ENCODE data around the gene AUTS2.

AUTS2 gene

GRCh38 chr7:70459546-70459945 lies 861.3 kb downstream of the AUTS2 start:
- DNase-seq = no peak

DNA sequence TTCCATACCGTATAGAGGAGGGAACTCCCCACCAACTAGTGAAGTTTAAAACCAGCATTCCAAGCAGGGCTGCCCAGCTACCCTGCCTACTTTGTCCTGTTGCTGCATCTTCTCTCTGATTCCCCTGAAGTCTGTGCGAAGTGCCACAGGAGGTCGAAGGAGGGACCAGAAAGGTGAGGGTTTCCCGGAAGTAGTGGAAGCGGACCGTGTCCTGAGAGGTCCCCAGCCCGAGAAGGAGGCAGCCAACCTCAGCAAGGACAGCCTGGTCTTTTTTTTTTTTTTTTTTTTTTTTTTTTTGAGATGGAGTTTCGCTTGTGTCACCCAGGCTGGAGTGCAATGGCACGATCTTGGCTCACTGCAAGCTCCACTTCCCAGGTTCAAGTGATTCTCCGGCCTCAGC lies 861.8 kb downstream of the AUTS2 start:
- no peak for DNase-seq

- DNase-seq = no peak
These were observed 862.3 kb downstream of the AUTS2 start for GRCh38 chr7:70460562-70460961.

DNA sequence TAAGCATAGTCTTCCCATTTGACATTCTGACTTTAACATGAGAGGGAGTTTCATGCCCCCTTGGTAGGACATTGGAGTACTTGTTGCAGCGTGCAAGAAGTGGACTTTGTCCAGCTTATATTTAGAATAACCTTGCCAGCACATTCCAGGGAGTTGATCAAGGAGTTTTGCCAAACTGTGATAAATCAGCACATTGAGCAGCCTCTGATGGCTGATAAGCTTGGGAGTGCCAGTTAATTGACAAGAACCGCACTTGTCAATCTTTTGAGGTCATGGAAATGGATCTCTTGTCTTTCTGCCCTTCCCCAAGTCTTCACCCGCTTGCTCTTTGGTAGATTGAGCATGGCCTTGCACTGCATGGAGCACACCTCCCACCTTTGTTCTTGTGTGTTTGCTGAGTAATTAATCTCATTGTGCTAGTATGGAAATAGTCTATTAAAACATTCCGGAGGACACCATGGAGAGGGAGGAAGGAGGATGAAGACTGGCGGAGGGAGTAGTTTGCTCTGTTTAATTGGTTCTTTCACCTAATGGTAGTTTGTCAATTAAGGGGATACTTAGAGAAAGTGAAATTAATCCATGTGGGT lies 865.2 kb downstream of the AUTS2 start:
- no peak for DNase-seq

DNA sequence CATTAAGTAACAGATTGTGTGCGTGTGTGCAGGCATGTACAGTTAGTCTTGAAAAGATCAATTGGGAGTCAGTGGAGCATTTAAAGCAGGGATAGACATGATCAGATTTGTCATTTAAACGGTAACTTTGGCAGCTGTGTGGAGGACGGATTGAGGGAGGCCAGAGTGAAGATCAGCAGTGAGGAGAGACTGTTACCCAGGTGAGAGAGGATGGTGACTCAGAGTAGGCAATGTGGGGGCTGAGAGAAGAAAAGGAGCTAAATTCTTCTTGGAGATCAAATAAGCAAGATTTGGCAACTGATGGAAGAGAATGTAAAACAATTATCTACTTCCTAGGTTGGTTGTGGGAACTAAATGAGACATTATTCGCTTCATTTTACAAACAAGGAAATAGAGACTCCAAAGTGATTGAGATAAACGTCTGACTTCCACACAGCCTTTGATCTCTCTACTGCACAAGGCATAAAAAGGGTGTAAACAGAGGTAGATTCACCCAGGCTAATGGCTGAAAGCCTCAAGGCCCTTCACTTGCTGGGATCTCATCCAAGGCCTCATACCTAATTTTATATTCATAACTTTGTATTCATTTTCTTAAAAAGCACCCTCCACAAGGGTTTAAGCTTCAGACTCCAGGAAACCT lies 868.6 kb downstream of the AUTS2 start:
- DNase-seq = no peak

DNA sequence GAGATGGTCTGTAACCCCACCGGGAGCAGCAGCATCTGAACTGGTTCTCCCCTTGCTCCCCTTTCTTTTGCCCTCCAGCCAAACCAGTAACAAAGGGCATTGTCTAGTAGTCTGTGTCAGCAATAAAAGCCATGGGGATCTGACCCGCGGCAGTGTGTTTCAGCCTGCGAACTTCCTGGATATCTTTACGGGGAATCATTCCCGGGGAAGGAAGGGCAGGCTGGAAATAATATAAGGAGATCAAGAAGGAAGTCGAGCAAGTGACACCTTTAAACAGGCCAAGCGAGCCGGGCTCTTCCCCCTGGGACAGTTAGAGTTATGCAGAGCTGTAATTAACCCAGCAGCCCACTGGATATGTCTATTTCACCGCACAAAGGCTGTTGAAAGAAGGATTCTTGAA lies 872.5 kb downstream of the AUTS2 start:
- no peak for DNase-seq

DNA sequence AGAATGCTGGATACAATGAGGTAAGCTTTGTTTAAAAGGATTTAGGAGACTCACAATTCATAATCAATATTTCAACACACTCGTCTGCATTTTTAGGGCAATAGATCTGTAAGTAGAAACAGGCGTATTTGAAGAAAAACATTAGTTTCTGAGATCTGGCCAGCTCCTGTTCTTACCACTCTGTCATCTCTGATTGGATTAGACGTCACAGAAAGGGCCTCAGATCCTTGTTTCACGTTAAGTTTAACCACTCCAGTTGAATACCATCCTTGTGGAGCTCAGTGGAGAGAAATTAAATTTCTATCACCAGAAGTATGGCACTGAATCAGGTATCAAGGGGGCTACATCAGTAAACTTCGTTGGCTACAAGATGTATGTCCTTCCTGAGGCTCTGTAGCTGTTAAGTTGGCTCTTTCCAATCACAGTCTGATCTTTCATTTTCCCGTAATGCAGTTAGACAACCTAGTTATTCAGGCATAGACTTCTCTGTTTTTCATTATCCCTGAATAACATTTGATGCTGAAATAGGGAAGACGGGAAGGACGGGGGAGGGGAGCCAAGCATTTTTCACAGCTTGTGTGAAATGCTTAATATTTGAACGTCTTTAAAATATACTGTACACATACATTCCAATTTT lies 874.4 kb downstream of the AUTS2 start:
- no peak for DNase-seq

GRCh38 chr7:70474639-70475234 lies 876.5 kb downstream of the AUTS2 start:
- no peak for DNase-seq

GRCh38 chr7:70477036-70478010 lies 879.0 kb downstream of the AUTS2 start:
- no peak for DNase-seq

DNA sequence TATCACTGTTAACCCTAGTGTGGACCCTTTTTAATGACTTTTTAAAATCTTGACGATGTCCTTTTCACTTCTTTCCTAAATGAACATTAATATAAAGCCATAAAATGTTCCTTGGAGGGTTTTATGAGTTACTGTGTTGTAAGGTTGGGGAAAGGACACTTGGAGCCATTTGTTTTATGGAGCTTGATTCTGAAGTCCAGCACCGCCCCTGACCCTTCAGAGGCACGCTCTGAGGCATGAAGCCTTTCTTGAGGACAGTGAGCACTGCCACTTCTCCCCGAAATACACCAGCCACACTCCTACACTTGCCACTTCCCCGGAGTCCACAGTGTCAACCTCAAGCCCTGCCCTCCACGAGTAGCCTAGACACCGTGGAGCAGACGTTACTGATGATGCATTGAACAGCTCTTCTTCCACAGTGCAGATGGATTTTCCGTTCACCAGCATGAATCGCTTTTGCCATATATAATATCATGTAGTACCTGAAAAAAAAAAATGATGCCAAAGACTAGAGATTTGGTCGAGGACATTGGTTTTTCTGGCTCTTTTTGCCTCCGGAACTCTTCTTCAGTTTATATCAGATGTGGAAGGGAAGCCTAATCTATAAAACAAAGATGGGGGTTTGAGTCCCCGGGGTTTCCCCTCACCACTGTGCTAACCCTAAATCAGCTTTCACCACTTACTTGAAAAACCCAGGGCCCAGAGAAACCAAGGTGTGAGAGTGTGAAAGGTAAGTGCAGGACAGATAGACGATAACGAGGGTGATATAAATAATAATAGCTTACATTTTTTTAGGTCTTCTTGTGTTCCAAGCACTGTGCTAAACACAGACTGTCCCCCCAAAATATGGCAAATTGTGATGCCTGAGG lies 881.1 kb downstream of the AUTS2 start:
- no peak for DNase-seq

DNA sequence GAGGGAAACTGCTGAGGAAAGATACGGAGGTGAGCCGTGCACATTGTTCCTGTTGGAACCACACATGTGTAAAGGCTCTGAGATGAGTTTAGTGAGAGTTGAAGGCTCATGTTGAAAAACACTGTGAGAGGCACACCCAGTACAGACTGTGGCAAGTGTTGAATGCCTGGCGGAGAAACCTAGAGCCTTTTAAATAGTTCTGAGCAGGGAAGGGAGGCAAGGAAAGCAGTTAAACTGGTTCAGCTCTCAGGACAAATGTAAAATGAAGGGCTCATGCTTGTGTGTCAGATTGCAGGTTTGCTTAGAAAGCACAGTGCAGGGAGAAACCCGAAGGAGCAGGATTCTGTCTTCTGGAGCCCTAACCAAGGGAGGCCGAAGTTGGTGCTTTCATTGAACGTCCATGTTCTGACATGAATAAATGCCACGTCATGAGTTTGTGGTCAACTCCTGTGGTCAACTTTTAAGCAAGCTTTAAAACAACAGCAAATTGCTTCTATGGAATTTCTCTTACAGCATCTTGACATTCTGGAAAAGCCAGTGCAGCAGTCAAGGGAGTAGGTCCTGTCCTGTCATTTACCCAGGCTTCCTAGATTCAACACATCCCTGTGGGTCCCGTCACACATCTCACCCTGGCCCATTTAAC lies 882.8 kb downstream of the AUTS2 start:
- DNase-seq = no peak

DNA sequence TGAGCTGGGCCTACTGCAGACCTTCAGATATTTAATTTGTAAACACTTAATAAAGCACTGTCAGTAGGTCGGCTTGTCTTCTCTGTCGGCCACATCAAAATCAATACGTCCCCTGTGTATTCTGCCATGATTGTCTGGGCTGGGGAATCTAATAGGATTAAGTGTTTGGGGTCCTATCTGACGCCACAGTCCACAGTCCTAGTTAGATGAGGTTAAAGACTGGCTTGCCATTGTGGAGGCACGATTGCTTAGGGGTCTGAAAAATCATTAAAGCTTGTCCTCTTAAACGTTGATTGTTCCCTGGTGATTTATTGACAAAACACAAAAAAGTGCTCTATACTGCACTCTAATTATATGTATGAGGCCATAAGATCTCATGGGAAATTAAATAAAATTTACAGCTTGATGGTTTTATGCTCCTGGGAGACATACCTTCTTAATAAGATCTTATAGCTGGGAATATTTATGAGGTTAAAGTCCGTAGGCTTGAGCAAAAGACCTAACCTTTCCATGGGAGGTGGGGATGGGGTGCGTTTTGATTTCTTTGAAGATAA lies 883.4 kb downstream of the AUTS2 start:
- DNase-seq = no peak

DNA sequence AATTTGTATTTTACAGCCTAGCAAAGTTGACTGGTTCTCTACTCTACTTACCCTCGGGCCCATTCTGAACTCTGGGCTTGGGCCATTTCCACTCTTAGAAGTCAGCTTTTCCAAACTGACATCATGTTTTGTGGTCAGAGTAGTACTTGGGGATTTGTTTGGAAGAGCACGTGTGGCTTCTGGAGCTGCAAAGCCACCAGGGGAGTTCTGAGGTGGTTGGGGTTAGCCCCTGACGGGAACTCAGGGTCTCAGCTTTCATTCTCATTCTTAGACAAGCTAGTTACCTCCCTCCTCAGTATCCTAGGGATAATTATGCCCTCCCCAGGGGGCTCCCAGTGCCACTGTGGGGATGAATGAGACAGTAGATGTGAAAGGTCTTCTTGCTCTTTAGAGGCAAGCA lies 886.0 kb downstream of the AUTS2 start:
- no peak for DNase-seq

GRCh38 chr7:70486977-70487376 lies 888.7 kb downstream of the AUTS2 start:
- no peak for DNase-seq

DNA sequence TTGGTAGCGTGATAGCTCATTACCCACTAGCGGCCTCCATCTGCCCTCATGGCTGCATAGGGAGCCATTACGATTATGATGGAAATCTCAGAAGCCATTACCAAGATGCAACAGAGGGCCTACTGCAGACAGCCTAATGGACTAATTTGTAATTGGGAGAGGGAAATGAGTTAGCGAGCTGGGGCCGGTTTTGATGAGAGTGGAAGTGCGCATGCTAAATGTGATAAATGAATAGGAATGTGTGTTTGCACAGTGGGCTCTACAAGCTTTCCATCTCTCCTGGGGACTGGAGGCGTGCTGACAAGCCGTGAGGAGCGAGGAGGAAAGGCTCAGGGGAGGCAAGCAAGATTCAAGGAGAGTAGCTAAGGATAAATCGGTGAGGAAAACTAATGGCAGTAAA lies 889.2 kb downstream of the AUTS2 start:
- no peak for DNase-seq

DNA sequence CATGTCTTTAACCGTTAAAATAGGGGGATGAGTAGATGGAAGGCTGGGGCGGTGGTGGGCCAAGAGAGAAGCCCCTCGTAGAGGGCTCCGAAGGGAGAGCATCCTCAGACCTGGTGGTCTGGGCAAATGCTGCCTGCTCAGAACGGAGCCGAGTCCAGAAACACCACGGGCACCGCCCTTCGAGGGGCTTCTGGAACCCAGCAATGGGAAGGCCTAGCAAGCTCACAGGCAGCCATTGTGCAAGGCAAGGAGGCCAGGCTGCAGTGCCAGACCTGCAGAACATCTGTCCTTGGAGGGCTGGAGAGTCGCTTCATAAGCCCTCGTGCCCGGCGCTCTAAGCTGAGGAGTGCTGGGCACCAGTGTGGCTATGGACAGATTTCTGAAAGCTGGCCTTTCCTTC lies 889.6 kb downstream of the AUTS2 start:
- no peak for DNase-seq

GRCh38 chr7:70489813-70490212 lies 891.5 kb downstream of the AUTS2 start:
- DNase-seq = no peak

GRCh38 chr7:70492625-70493024 lies 894.4 kb downstream of the AUTS2 start:
- DNase-seq = no peak

- no peak for DNase-seq
These were observed 896.2 kb downstream of the AUTS2 start for GRCh38 chr7:70494225-70495032.

DNA sequence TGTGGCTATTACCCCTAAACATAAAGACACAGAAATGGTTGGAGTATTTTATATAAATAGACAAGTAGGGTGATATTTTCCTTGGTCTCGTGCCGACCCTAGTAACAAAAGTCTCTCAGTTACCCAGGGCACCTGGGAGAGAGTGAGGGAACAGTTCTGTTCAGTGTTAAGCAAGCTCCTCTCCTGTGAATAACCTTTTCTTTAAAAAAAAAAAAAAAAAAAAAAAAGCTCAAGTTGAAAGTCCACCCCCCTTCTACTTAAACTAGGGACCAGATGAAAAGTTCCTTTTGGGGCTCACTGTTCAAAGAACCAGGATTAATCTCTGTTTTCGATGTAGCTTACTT lies 896.7 kb downstream of the AUTS2 start:
- DNase-seq = no peak

All from activated effector memory CD4-positive, alpha-beta T cell treated with anti-CD3 and anti-CD28 coated beads, Interleukin-2, amount 50 U/mL, for 16 hours (primary cell).